Osteoblast (primary cell): Measurements from ENCODE around the gene LRRC39. TPM values are rescaled to one million over a fixed set of nuclear protein-coding genes. Genes with fewer than 3 reads are reported as not detected.
A peak's percentile ranks its signal among the peaks of the same experiment; 100 is the strongest.

Experiments
- DNase-seq: peaks from one replicate; pipeline ENCODE4 v3.0.0; 2011; ENCODE audit warnings: low spot score, mixed read lengths; ENCODE audit not compliant: insufficient read length; ENCODE audit errors: missing footprints
- H2AFZ ChIP-seq: 2 replicates; pipeline ENCODE4 v1.6.0; 2011; ENCODE audit warnings: mild to moderate bottlenecking, low read length
- H3K27ac ChIP-seq: 2 replicates; pipeline ENCODE4 v1.5.1; 2011; ENCODE audit warnings: mild to moderate bottlenecking, low read depth, low read length, moderate library complexity
- H3K27me3 ChIP-seq: 2 replicates; pipeline ENCODE4 v1.6.0; 2012; ENCODE audit warnings: mild to moderate bottlenecking, control low read depth, inconsistent platforms, low read length, moderate library complexity; ENCODE audit not compliant: insufficient read depth
- H3K36me3 ChIP-seq: 2 replicates; pipeline ENCODE4 v1.5.1; 2011; ENCODE audit warnings: mild to moderate bottlenecking, low read length, control low read depth, moderate library complexity; ENCODE audit not compliant: insufficient read depth
- H3K4me1 ChIP-seq: 2 replicates; pipeline ENCODE4 v1.5.1; 2011; ENCODE audit warnings: mild to moderate bottlenecking, low read length, control low read depth, moderate library complexity; ENCODE audit not compliant: insufficient read depth
- H3K4me2 ChIP-seq: 2 replicates; pipeline ENCODE4 v1.6.0; 2011; ENCODE audit warnings: mild to moderate bottlenecking, low read length; ENCODE audit not compliant: insufficient read depth
- H3K4me3 ChIP-seq: fragments of 200-600 bp; sonication (generic); 3 replicates; pipeline ENCODE4 v1.5.1; 2012; ENCODE audit warnings: mild to moderate bottlenecking, low read length, inconsistent platforms; ENCODE audit not compliant: insufficient read depth
- H3K79me2 ChIP-seq: 2 replicates; pipeline ENCODE4 v1.6.0; 2012; ENCODE audit warnings: mild to moderate bottlenecking, low read length, control low read depth, inconsistent platforms; ENCODE audit not compliant: insufficient read depth
- H3K9me3 ChIP-seq: 2 replicates; pipeline ENCODE4 v1.5.1; 2011; ENCODE audit warnings: low read depth, low read length, control low read depth
- H4K20me1 ChIP-seq: 2 replicates; pipeline ENCODE4 v1.6.0; 2012; ENCODE audit warnings: mild to moderate bottlenecking, low read length, control low read depth; ENCODE audit not compliant: insufficient read depth
- total RNA-seq: library from RNA; depleted of rRNA; stranded (reverse); fragments of >200 nt; gene quantifications from 2 replicates; pipeline ENCODE4 v1.2.3, GENCODE V29; 2012
- TF ChIP-seq, protein P1 (sequence below): IDR thresholded peaks from 2 replicates; pipeline ENCODE4 v1.5.1; 2011; ENCODE audit warnings: mild to moderate bottlenecking, low read depth, low read length, moderate library complexity; ENCODE audit errors: extremely low read depth

Gene LRRC39
- total RNA-seq, 1 donor, result 0.36 TPM

DNA sequence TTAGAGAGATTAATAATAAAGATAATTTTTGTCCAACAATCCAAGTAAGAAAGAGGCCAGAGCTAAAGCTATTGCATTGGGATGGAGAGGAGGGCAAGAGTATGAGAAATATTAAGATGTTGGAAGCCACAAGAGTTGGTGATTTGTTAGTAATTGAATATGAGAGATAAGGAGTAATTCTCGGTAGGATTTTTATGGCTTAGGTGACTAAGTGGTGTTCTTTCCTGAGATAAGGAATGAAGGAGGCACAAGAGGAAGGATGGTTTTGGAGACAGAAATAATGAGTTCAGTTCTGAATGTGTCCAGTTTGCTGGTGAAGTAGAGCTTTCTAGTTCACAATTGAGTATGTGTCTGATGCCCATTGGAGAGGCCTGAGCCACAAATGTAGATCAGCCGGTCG, 35.7 kb downstream of the LRRC39 start:
- Histone ChIP-seq H3K36me3 (peaks cover 79% of the 10 kb centered on the region), H3K27ac (no peak overlapping the region), H3K4me3 (no peak overlapping the region), H3K4me2 (no peak overlapping the region), H4K20me1 (no peaks in the 10 kb centered on the region), H2AFZ (no peak overlapping the region), H3K9me3 (no peaks in the 10 kb centered on the region), H3K4me1 (no peaks in the 10 kb centered on the region), H3K27me3 (no peaks in the 10 kb centered on the region), H3K79me2 (no peaks in the 10 kb centered on the region)
- DNase-seq, result no peak
- TF ChIP-seq, protein P1, sequence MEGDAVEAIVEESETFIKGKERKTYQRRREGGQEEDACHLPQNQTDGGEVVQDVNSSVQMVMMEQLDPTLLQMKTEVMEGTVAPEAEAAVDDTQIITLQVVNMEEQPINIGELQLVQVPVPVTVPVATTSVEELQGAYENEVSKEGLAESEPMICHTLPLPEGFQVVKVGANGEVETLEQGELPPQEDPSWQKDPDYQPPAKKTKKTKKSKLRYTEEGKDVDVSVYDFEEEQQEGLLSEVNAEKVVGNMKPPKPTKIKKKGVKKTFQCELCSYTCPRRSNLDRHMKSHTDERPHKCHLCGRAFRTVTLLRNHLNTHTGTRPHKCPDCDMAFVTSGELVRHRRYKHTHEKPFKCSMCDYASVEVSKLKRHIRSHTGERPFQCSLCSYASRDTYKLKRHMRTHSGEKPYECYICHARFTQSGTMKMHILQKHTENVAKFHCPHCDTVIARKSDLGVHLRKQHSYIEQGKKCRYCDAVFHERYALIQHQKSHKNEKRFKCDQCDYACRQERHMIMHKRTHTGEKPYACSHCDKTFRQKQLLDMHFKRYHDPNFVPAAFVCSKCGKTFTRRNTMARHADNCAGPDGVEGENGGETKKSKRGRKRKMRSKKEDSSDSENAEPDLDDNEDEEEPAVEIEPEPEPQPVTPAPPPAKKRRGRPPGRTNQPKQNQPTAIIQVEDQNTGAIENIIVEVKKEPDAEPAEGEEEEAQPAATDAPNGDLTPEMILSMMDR, result no peak

DNA sequence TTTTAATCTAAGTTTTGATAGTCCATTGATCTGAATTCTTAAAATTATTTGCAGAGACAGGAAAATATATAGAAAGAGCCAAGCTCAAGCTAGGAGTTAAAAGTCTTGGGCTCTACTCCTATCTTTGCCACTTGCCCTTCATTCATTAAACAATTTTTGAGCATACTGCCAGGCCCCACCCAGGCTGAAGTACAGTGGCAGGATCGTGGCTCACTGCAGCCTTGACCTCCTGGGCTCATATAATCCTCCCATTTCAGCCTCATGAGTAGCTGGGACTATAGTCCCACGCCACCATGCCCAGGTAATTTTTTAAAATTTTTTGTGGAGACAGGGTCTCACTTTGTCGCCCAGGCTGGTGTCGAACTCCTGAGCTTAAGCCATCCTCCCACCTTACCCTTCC, 36.9 kb downstream of the LRRC39 start:
- H2AFZ ChIP-seq, result no peak overlapping the region
- TF ChIP-seq, protein P1, result no peak
- peaks cover 80% of the 10 kb centered on the region for H3K36me3 ChIP-seq
- no peaks in the 10 kb centered on the region for H3K9me3 ChIP-seq
- H3K27me3 ChIP-seq, result no peaks in the 10 kb centered on the region
- no peaks in the 10 kb centered on the region for H3K4me1 ChIP-seq
- DNase-seq, result no peak
- no peak overlapping the region for H3K4me3 ChIP-seq
- no peak overlapping the region for H3K4me2 ChIP-seq
- H3K79me2 ChIP-seq, result no peaks in the 10 kb centered on the region
- no peak overlapping the region for H3K27ac ChIP-seq
- H4K20me1 ChIP-seq, result no peaks in the 10 kb centered on the region

DNA sequence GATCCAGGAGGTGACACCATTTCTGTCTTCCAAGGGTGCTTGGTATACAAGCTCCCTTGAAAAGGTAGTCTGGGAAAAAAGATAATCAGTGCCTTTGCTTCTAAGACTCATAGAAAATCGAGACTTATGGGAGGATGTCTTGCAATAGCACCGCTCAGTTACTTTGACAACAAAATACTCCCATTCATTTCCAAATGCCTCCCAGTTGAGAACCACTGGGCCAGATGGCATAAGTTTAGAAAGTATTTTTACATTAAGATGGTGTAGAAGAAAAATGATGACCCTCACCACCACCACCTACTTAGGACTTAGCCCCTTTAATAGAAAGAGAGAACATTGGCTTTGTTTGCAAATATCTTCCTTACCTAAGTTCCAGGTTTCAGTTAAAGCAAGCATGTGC, 40.5 kb downstream of the LRRC39 start:
- H4K20me1 ChIP-seq, result no peaks in the 10 kb centered on the region
- H3K4me1 ChIP-seq, result peaks cover 11% of the 10 kb centered on the region
- H3K27ac ChIP-seq, result no peak overlapping the region
- H3K79me2 ChIP-seq, result peaks cover 22% of the 10 kb centered on the region
- H3K36me3 ChIP-seq, result peaks cover 54% of the 10 kb centered on the region
- no peaks in the 10 kb centered on the region for H3K27me3 ChIP-seq
- TF ChIP-seq, protein P1, result no peak
- H3K4me3 ChIP-seq, result no peak overlapping the region
- DNase-seq, result no peak
- no peak overlapping the region for H3K4me2 ChIP-seq
- no peak overlapping the region for H2AFZ ChIP-seq
- no peaks in the 10 kb centered on the region for H3K9me3 ChIP-seq

DNA sequence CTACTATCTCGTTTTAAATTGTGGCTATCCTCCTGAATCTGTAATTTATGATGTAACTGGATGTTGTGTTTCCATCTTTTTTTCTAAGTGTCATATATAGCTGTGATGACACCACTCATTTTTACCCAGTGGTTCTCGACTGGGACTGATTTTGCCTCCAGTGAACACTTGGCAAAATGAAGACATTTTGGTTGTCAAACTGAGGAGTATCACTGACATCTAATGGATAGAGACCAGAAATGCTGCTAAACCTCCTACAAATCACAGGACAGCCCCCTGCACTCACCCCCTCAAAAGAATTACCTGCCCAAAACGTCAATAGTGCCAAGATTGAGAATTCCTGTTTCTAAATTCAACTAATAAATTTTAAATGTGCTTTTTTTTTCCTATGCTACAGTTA, 43.2 kb downstream of the LRRC39 start:
- Histone ChIP-seq H3K27me3 (no peaks in the 10 kb centered on the region), H3K4me1 (peaks cover 19% of the 10 kb centered on the region), H3K4me3 (no peak overlapping the region), H3K27ac (no peak overlapping the region), H2AFZ (no peak overlapping the region), H3K36me3 (peaks cover 31% of the 10 kb centered on the region), H3K79me2 (peaks cover 48% of the 10 kb centered on the region), H4K20me1 (no peaks in the 10 kb centered on the region), H3K4me2 (no peak overlapping the region), H3K9me3 (no peaks in the 10 kb centered on the region)
- no peak for DNase-seq
- TF ChIP-seq, protein P1, result peak; percentile 20
